ENCODE data around the gene SF3B5. TPM values are rescaled to one million over a fixed set of nuclear protein-coding genes. Genes with fewer than 3 reads are reported as not detected.

Gene SF3B5
- total RNA-seq, 4 donors from 2014 or later, result 60.2 to 187 (median 101) TPM

DNA sequence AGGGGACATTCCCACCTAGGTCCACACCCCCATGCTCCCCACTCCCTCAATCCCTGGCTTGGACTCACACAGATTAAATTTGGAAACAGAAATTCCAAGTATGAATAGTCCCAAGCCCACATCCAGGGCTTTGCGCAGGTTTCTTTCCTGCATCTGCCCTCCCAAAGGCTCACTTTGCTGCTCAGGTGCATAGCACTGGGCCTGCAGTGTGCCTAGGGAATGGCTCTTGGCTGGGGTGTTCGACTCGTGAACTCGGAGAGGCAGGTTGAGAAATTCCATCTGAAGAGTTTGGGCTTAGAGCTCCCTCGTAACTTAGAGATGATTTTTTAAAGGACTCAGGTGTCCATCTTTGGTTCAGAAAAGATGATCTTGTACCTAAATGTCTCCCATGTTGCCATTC lies 14.8 kb upstream of the SF3B5 start:
- Histone ChIP-seq H3K27ac (no peak overlapping the region), H3K9me3 (no peaks in the 10 kb centered on the region), H3K4me3 (no peak overlapping the region), H3K36me3 (no peaks in the 10 kb centered on the region), H3K4me1 (no peaks in the 10 kb centered on the region), H3K27me3 (no peaks in the 10 kb centered on the region)
- in situ Hi-C loops (cut with MboI; ENCODE audit: low pct_ligation_motif_present in 1 of 4, low pct_unique_long_range_greater_than_20kb in 1 of 4, low sequenced_read_pairs in 3 of 4), result loop anchor here in 1 of 4 donors (25.0 kb wide), 1 partner anchor 377 kb away; no protein-coding TSS in a partner anchor
- DNase-seq, result no peak
- intact Hi-C loops (cut with DNase I; ENCODE audit: low total_unique reads), result no loop called here
- WGBS, 2 donors (ENCODE audit: low coverage in 1 of 2), result 81 to 91% methylated on average over 3 to 5 of the region's 5 CpGs
- TF ChIP-seq POLR2A (IDR thresholded peaks at IDR 0.05) (no peak), POLR2AphosphoS5 (IDR thresholded peaks at IDR 0.05) (no peak), EP300 (IDR thresholded peaks at IDR 0.05; ENCODE audit: low read depth) (no peak)
- TF ChIP-seq, protein P1, sequence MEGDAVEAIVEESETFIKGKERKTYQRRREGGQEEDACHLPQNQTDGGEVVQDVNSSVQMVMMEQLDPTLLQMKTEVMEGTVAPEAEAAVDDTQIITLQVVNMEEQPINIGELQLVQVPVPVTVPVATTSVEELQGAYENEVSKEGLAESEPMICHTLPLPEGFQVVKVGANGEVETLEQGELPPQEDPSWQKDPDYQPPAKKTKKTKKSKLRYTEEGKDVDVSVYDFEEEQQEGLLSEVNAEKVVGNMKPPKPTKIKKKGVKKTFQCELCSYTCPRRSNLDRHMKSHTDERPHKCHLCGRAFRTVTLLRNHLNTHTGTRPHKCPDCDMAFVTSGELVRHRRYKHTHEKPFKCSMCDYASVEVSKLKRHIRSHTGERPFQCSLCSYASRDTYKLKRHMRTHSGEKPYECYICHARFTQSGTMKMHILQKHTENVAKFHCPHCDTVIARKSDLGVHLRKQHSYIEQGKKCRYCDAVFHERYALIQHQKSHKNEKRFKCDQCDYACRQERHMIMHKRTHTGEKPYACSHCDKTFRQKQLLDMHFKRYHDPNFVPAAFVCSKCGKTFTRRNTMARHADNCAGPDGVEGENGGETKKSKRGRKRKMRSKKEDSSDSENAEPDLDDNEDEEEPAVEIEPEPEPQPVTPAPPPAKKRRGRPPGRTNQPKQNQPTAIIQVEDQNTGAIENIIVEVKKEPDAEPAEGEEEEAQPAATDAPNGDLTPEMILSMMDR (IDR thresholded peaks at IDR 0.05), result no peak

DNA sequence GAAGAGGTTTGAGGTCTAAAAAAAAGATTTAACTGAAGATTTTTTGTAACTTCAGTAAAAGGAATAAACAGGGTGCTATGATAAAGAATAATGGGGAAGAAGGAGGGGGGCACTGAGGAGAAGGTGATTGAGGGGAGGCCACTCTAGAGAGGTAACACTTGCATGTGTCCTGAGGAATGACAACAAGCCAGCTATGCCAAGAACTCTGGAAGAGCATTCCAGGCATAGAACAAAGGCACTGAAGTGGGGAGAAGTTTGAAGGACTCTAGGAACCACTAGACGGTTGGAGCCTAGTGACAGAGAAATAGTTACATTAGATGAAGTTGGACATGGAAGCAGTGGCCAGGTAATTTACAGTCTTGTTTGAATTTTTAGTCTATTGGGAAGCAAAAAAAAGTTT lies 10.8 kb upstream of the SF3B5 start:
- no peak for TF ChIP-seq EP300 (IDR thresholded peaks at IDR 0.05; ENCODE audit: low read depth)
- Histone ChIP-seq H3K36me3 (no peaks in the 10 kb centered on the region), H3K27ac (no peak overlapping the region), H3K4me1 (no peaks in the 10 kb centered on the region), H3K4me3 (no peak overlapping the region), H3K27me3 (no peaks in the 10 kb centered on the region), H3K9me3 (no peaks in the 10 kb centered on the region)
- intact Hi-C loops (cut with DNase I; ENCODE audit: low total_unique reads), result no loop called here
- in situ Hi-C loops (cut with MboI; ENCODE audit: low pct_ligation_motif_present in 1 of 4, low pct_unique_long_range_greater_than_20kb in 1 of 4, low sequenced_read_pairs in 3 of 4), result loop anchor here (10.0 to 25.0 kb wide), 5 partner anchors 109 to 381 kb away; no protein-coding TSS in a partner anchor
- WGBS, 2 donors (ENCODE audit: low coverage in 1 of 2), result 80 to 81% methylated on average over 1 of the region's 1 CpG
- no peak for DNase-seq

GRCh38 chr6:144104898-144105487 lies 9.6 kb upstream of the SF3B5 start:
- intact Hi-C loops (cut with DNase I; ENCODE audit: low total_unique reads), result no loop called here
- no peaks in the 10 kb centered on the region for H3K27me3 ChIP-seq

GRCh38 chr6:144104488-144104887 lies 9.1 kb upstream of the SF3B5 start:
- H3K27ac ChIP-seq, result no peak overlapping the region
- WGBS, 2 donors (ENCODE audit: low coverage in 1 of 2), result 33 to 55% methylated on average over 4 of the region's 4 CpGs
- H3K9me3 ChIP-seq, result no peaks in the 10 kb centered on the region
- no peak for DNase-seq
- no peak overlapping the region for H3K4me3 ChIP-seq
- in situ Hi-C loops (cut with MboI; ENCODE audit: low pct_ligation_motif_present in 1 of 4, low pct_unique_long_range_greater_than_20kb in 1 of 4, low sequenced_read_pairs in 3 of 4) (loop anchor here (5.0 to 25.0 kb wide), 7 partner anchors 110 to 383 kb away; no protein-coding TSS in a partner anchor), intact Hi-C loops (cut with DNase I; ENCODE audit: low total_unique reads) (no loop called here)
- H3K36me3 ChIP-seq, result no peaks in the 10 kb centered on the region
- no peaks in the 10 kb centered on the region for H3K4me1 ChIP-seq
- no peaks in the 10 kb centered on the region for H3K27me3 ChIP-seq
- no peak for TF ChIP-seq POLR2AphosphoS5 (IDR thresholded peaks at IDR 0.05)
- TF ChIP-seq POLR2A (IDR thresholded peaks at IDR 0.05), result no peak
- no peak for TF ChIP-seq EP300 (IDR thresholded peaks at IDR 0.05; ENCODE audit: low read depth)
- TF ChIP-seq, protein P1 (IDR thresholded peaks at IDR 0.05), result no peak

More at GRCh38 chr6:144104898-144105487, 9.6 kb upstream of the SF3B5 start:
- no peaks in the 10 kb centered on the region for H3K36me3 ChIP-seq
- no peaks in the 10 kb centered on the region for H3K4me1 ChIP-seq
- 0% methylated on average over 2 of the region's 2 CpGs for WGBS, 2 donors (ENCODE audit: low coverage in 1 of 2)
- H3K4me3 ChIP-seq, result no peak overlapping the region
- TF ChIP-seq POLR2A (IDR thresholded peaks at IDR 0.05), result no peak
- TF ChIP-seq, protein P1 (IDR thresholded peaks at IDR 0.05), result peak; percentile 56 to 72 (median 63)
- H3K9me3 ChIP-seq, result no peaks in the 10 kb centered on the region
- no peak overlapping the region for H3K27ac ChIP-seq
- no peak for DNase-seq
- in situ Hi-C loops (cut with MboI; ENCODE audit: low pct_ligation_motif_present in 1 of 4, low pct_unique_long_range_greater_than_20kb in 1 of 4, low sequenced_read_pairs in 3 of 4), result loop anchor here (5.0 to 25.0 kb wide), 7 partner anchors 110 to 382 kb away; no protein-coding TSS in a partner anchor

All from transverse colon (tissue), 4 donors.